IMR-90 (cell line): ENCODE results near the gene MYO1H.

Experiments used
- BHLHE40 ChIP-seq: fragments of 150-350 bp; IDR thresholded peaks from 2 replicates; pipeline ENCODE4 v1.6.1; 2016; ENCODE audit warnings: mild to moderate bottlenecking, low read depth, low read length
- POLR2A ChIP-seq: IDR thresholded peaks from 2 replicates; pipeline ENCODE4 v1.6.1; 2012; ENCODE audit warnings: mild to moderate bottlenecking, low read depth, low read length
- TF ChIP-seq, protein P1 (sequence below): fragments of 150-350 bp; IDR thresholded peaks from 2 replicates; pipeline ENCODE4 v1.6.1; 2017; ENCODE audit warnings: mild to moderate bottlenecking, antibody characterized with exemption, low read length, low read depth

DNA sequence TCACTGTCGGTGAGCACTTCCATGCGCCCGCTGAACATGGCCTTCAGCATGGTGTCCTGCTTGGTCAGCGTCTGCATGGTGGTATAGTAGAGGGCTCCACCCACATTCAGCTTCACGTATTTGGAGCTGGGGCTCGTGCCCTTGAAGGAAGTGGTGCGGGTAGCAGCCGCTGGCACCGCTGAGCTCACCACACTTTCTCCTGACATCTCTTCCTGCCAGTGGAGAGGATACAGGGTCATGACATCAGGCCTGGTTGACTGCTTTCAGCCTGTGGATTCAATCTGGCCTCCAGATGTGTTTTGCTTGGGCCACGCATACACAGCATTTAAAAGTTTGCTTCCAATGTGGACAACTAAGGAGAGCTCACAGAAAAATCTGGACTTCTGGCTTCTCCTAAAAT lies 121.8 kb downstream of the MYO1H start:
- TF ChIP-seq, protein P1, sequence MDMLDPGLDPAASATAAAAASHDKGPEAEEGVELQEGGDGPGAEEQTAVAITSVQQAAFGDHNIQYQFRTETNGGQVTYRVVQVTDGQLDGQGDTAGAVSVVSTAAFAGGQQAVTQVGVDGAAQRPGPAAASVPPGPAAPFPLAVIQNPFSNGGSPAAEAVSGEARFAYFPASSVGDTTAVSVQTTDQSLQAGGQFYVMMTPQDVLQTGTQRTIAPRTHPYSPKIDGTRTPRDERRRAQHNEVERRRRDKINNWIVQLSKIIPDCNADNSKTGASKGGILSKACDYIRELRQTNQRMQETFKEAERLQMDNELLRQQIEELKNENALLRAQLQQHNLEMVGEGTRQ = no peak
- TF ChIP-seq BHLHE40 = no peak
- TF ChIP-seq POLR2A = no peak
